H9 (cell line): Measurements from ENCODE around the gene GRIK1. TPM values are rescaled to one million over a fixed set of nuclear protein-coding genes. Genes with fewer than 3 reads are reported as not detected.

ENCODE experiments used
- DNase-seq: peaks from one replicate; pipeline ENCODE4 v3.0.0-alpha.2; 2017
- H2AFZ ChIP-seq: one replicate; pipeline ENCODE4 v1.6.1; 2013; ENCODE audit warnings: mild to moderate bottlenecking, low read length, control low read depth, moderate library complexity
- H2AK5ac ChIP-seq: 2 replicates; pipeline ENCODE4 v1.6.1; 2013; ENCODE audit warnings: low read length, control low read depth, mixed read lengths; ENCODE audit not compliant: insufficient read length
- H2BK120ac ChIP-seq: one replicate; pipeline ENCODE4 v1.6.1; 2013; ENCODE audit warnings: low read depth, mild to moderate bottlenecking, low read length, control low read depth, inconsistent platforms; ENCODE audit not compliant: poor library complexity, severe bottlenecking
- H2BK12ac ChIP-seq: 2 replicates; pipeline ENCODE4 v1.6.1; 2013; ENCODE audit warnings: low read length, control low read depth, mixed read lengths, low read depth; ENCODE audit not compliant: insufficient read length
- H2BK15ac ChIP-seq: 2 replicates; pipeline ENCODE4 v1.6.1; 2013; ENCODE audit warnings: low read depth, low read length, control low read depth
- H2BK20ac ChIP-seq: one replicate; pipeline ENCODE4 v1.6.1; 2013; ENCODE audit warnings: low read depth, mild to moderate bottlenecking, low read length, control low read depth, inconsistent platforms; ENCODE audit not compliant: poor library complexity, severe bottlenecking
- H2BK5ac ChIP-seq: 2 replicates; pipeline ENCODE4 v1.6.1; 2013; ENCODE audit warnings: low read length, control low read depth, mixed read lengths; ENCODE audit not compliant: insufficient read length
- H3K14ac ChIP-seq: 2 replicates; pipeline ENCODE4 v1.6.1; 2013; ENCODE audit warnings: low read length, control low read depth; ENCODE audit not compliant: insufficient read depth
- H3K18ac ChIP-seq: 2 replicates; pipeline ENCODE4 v1.6.1; 2013; ENCODE audit warnings: low read depth, mild to moderate bottlenecking, mixed read lengths, low read length, control low read depth; ENCODE audit not compliant: insufficient read length
- H3K23ac ChIP-seq: 2 replicates; pipeline ENCODE4 v1.6.1; 2013; ENCODE audit warnings: low read length, control low read depth, mixed read lengths, low read depth; ENCODE audit not compliant: insufficient read length
- H3K23me2 ChIP-seq: 2 replicates; pipeline ENCODE4 v1.6.1; 2013; ENCODE audit warnings: low read depth, mild to moderate bottlenecking, mixed read lengths, low read length, control low read depth; ENCODE audit not compliant: insufficient read length, poor library complexity, severe bottlenecking
- H3K27ac ChIP-seq: 2 replicates; pipeline ENCODE4 v1.5.1; 2013; ENCODE audit warnings: low read length, control low read depth, mixed read lengths, low read depth; ENCODE audit not compliant: insufficient read length
- H3K27me3 ChIP-seq: 2 replicates; pipeline ENCODE4 v1.6.1; 2013; ENCODE audit warnings: low read length, control low read depth, inconsistent platforms; ENCODE audit not compliant: insufficient read depth
- H3K4ac ChIP-seq: 2 replicates; pipeline ENCODE4 v1.6.1; 2013; ENCODE audit warnings: low read depth, mild to moderate bottlenecking, control low read depth, inconsistent platforms, low read length, moderate library complexity
- H3K4me1 ChIP-seq: 2 replicates; pipeline ENCODE4 v1.6.1; 2013; ENCODE audit warnings: low read length, control low read depth, inconsistent platforms; ENCODE audit not compliant: insufficient read depth
- H3K4me2 ChIP-seq: 2 replicates; pipeline ENCODE4 v1.6.1; 2013; ENCODE audit warnings: low read length, control low read depth, mixed read lengths; ENCODE audit not compliant: insufficient read length, insufficient read depth
- H3K56ac ChIP-seq: 2 replicates; pipeline ENCODE4 v1.6.1; 2013; ENCODE audit warnings: low read depth, mild to moderate bottlenecking, mixed read lengths, low read length, control low read depth; ENCODE audit not compliant: insufficient read length
- H3K79me1 ChIP-seq: 2 replicates; pipeline ENCODE4 v1.6.1; 2013; ENCODE audit warnings: low read depth, mild to moderate bottlenecking, moderate library complexity, low read length, control low read depth, inconsistent platforms; ENCODE audit not compliant: insufficient read depth, poor library complexity, severe bottlenecking
- H3K79me2 ChIP-seq: 2 replicates; pipeline ENCODE4 v1.6.1; 2013; ENCODE audit warnings: low read length, control low read depth, inconsistent platforms; ENCODE audit not compliant: insufficient read depth
- H3K9ac ChIP-seq: 2 replicates; pipeline ENCODE4 v1.6.1; 2013; ENCODE audit warnings: low read length, control low read depth, mixed read lengths; ENCODE audit not compliant: insufficient read length; ENCODE audit errors: extremely low read depth
- H3K9me3 ChIP-seq: one replicate; pipeline ENCODE4 v1.6.1; 2013; ENCODE audit warnings: low read depth, low read length, inconsistent platforms; ENCODE audit not compliant: control insufficient read depth
- H3T11ph ChIP-seq: one replicate; pipeline ENCODE4 v1.6.1; 2013; ENCODE audit warnings: mild to moderate bottlenecking, low read length, control low read depth, inconsistent platforms
- H4K20me1 ChIP-seq: one replicate; pipeline ENCODE4 v1.6.1; 2013; ENCODE audit not compliant: control insufficient read depth, insufficient read length, insufficient read depth
- H4K5ac ChIP-seq: 2 replicates; pipeline ENCODE4 v1.6.1; 2013; ENCODE audit warnings: low read depth, mild to moderate bottlenecking, mixed read lengths, low read length, control low read depth; ENCODE audit not compliant: insufficient read length
- H4K8ac ChIP-seq: replicated peaks from 2 replicates; pipeline ENCODE4 v1.6.1; 2013; ENCODE audit warnings: low read length, control low read depth, mixed read lengths, low read depth; ENCODE audit not compliant: insufficient read length
- H4K91ac ChIP-seq: 2 replicates; pipeline ENCODE4 v1.6.1; 2013; ENCODE audit warnings: low read depth, mild to moderate bottlenecking, moderate library complexity, mixed read lengths, low read length, control low read depth; ENCODE audit not compliant: insufficient read length
- H3K27ac Mint-ChIP-seq, 3 experiments: 2 replicates in 2 of 3; 3 replicates in 1 of 3; pipeline ENCODE4 v1.8.0; 2020 to 2021; ENCODE audit warnings: mixed read lengths in 3 of 3, mild to moderate bottlenecking in 1 of 3, moderate library complexity in 1 of 3
- H3K27me3 Mint-ChIP-seq: 2 replicates; pipeline ENCODE4 v1.8.0; 2021; ENCODE audit warnings: low read depth, mild to moderate bottlenecking, moderate library complexity, mixed read lengths
- H3K36me3 Mint-ChIP-seq, 3 experiments: 2 replicates in 2 of 3; 3 replicates in 1 of 3; pipeline ENCODE4 v1.8.0; 2020 to 2021; ENCODE audit warnings: low read depth in 3 of 3, mixed read lengths in 3 of 3; ENCODE audit not compliant: insufficient read depth in 1 of 3
- H3K4me1 Mint-ChIP-seq, 2 experiments: 2 replicates each; pipeline ENCODE4 v1.8.0; 2020; ENCODE audit warnings: mixed read lengths in 2 of 2
- H3K4me3 Mint-ChIP-seq, 2 experiments: 2 replicates in 1 of 2; 3 replicates in 1 of 2; pipeline ENCODE4 v1.8.0; 2020 to 2021; ENCODE audit warnings: mild to moderate bottlenecking in 2 of 2, mixed read lengths in 2 of 2, moderate library complexity in 1 of 2
- H3K9me3 Mint-ChIP-seq, 2 experiments: 2 replicates in 1 of 2; 3 replicates in 1 of 2; pipeline ENCODE4 v1.8.0; 2020; ENCODE audit warnings: mild to moderate bottlenecking in 2 of 2, mixed read lengths in 2 of 2, moderate library complexity in 1 of 2
- WGBS: extraction: QIAGEN DNeasy Blood & Tissue Kit; methylation state at CpG from one replicate; pipeline ENCODE4 v1.1.7; 2013; ENCODE audit warnings: missing lambda C conversion rate, low lambda C conversion rate, mixed read lengths; ENCODE audit not compliant: insufficient read length; ENCODE audit errors: extremely low coverage; 5-methylcytosine and 5-hydroxymethylcytosine counted together
- total RNA-seq: library from RNA; stranded (reverse); gene quantifications from 2 replicates; pipeline ENCODE4 v1.2.1, GENCODE V29; 2021
- TF ChIP-seq, protein P1 (sequence below): fragments of 200-600 bp; sonication (generic); conservative IDR thresholded peaks from 3 replicates; pipeline ENCODE4 v1.8.0; 2021; ENCODE audit warnings: antibody characterized with exemption, mild to moderate bottlenecking

Gene GRIK1
- total RNA-seq, 1 experiment from 2014 or later, result not detected

DNA sequence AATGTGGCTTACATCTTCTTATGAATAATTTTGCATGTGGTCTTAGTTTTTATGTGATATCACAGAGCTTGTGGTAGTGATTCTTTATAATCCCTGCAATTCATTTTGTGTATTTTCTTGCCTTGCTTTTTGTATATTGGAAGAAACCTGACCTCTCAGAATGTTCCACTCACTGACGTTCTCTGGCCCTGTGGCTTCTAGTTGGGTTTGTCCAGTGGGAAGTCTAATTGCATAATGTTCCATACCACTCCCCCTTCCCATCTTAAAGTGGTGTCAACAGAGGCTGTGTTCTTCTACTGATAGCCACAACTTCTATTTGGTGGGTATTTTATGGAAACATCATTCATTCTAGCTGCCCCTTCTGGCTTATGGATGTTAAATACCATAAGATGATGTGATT is 415.7 kb downstream of the GRIK1 start:
- Histone ChIP-seq H3K79me2 (no peaks in the 10 kb centered on the region), H2BK12ac (no peak overlapping the region), H3K23ac (no peak overlapping the region), H3K27ac (no peak overlapping the region), H3K27me3 (no peaks in the 10 kb centered on the region), H3K4ac (no peak overlapping the region), H3K9ac (no peak overlapping the region), H3K14ac (no peak overlapping the region), H3K9me3 (no peaks in the 10 kb centered on the region), H3K4me2 (no peak overlapping the region), H3K4me1 (no peaks in the 10 kb centered on the region), H4K91ac (no peak overlapping the region), H3K56ac (no peak overlapping the region), H3K79me1 (no peaks in the 10 kb centered on the region), H2BK15ac (no peak overlapping the region), H3T11ph (no peak overlapping the region), H4K8ac (no peak overlapping the region), H2BK120ac (no peak overlapping the region), H2AK5ac (no peak overlapping the region), H2BK20ac (no peak overlapping the region), H4K5ac (no peak overlapping the region), H2AFZ (no peak overlapping the region), H4K20me1 (no peaks in the 10 kb centered on the region), H3K18ac (no peak overlapping the region), H3K23me2 (no peaks in the 10 kb centered on the region), H2BK5ac (no peak overlapping the region)
- TF ChIP-seq, protein P1, sequence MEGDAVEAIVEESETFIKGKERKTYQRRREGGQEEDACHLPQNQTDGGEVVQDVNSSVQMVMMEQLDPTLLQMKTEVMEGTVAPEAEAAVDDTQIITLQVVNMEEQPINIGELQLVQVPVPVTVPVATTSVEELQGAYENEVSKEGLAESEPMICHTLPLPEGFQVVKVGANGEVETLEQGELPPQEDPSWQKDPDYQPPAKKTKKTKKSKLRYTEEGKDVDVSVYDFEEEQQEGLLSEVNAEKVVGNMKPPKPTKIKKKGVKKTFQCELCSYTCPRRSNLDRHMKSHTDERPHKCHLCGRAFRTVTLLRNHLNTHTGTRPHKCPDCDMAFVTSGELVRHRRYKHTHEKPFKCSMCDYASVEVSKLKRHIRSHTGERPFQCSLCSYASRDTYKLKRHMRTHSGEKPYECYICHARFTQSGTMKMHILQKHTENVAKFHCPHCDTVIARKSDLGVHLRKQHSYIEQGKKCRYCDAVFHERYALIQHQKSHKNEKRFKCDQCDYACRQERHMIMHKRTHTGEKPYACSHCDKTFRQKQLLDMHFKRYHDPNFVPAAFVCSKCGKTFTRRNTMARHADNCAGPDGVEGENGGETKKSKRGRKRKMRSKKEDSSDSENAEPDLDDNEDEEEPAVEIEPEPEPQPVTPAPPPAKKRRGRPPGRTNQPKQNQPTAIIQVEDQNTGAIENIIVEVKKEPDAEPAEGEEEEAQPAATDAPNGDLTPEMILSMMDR, result no peak
- Mint-ChIP-seq H3K27ac (no peak overlapping the region), H3K27me3 (no peaks in the 10 kb centered on the region; the same call in 1 of the 2 replicates), H3K4me3 (no peak overlapping the region), H3K36me3 (peaks cover 20 to 27% (median 24%) of the 10 kb centered on the region in 3 experiments; a peak in 6 of 7 replicates), H3K4me1 (no peaks in the 10 kb centered on the region), H3K9me3 (peaks cover 27 to 31% of the 10 kb centered on the region in 2 experiments)
- DNase-seq, result no peak
- WGBS, result no CpG with 5 or more reads among the region's 1 CpG
